ENCODE results near the gene STC2.

DNA sequence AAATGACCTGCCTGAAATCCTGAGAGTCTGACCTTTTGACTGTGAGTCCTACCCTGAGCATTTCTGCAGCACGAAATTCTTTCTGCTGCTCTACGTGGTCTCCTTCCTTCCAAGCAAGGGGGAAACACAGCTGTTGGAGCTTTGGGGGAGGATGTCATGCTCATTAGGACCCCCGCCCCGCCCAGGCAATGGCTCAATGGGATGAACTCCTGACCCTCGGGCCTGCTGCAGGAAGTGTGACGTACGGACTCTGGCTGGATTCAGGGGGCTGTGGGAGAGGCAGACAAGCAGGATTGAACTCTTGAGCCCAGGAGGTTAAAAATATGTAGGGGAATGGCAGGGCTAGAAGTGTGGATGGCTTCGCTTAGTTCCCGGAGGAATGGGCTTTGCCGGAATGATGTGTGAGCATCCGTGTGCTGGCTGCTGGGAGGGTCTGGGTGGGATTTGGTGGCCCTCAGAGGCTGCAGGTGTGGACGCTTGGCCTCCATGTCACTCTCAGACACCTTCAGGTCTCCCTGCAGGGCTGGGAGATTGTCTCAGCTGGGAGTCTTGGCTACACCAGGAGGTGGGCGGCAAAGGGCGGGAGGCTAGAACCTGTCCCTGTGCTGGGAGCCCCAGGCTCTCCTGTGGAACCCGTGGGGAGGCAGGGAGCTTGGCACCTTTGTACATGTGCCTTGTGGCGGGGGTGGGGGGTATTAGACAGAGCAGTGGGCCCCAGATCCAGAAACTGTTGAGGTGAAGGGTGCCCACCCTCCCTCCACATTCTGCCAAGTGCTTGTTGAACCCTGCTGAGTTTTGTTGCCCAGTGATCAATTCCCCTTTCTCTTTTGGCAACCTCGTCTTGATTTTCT, 26.3 kb downstream of the STC2 start:
- no peak for TF ChIP-seq CTCF (IDR thresholded peaks at IDR 0.05)
- TF ChIP-seq POLR2A (IDR thresholded peaks at IDR 0.05), result no peak
